ENCODE results near the gene CARD10.

DNA sequence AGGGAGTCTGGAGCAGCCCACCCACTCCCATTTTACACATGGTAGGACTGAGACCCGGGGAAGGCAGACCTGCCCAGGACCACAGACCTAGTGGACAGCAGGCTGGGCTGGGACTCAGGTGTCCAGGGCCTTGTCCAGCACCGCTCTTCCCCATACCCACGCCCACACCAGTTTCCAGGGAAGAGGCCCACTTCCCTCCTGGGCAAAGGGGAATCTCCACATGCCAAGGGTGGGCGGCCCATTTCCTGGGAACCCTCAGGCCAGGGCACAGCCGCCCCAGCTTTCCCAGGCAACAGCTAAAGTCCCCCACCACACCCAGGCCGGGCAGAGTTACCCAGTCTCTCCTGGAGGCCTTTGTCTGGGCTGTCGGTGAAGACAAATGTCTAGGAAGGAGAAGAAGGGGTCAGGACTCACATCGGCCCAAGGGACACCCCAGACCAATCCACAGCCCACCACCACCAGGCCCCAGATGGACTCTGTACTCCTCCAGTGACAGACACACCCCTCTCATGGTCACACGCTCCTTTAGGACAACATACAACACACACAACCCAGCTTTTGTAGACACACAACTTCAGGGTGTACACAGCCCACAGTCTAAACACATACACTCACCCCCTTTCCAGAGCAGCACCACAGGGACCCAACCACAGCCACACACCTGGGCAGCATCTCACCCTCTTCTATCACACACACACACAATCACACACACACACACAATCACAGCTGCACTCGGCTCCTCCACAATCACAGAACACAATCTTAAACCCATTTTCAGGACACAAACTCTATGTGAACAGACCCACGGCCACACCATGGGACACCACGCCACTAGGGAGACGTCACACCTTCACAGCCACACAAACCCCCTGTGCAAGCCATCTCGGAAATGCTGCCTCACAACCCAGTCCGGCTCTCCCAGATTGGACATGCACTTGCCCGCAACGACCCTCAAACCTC is 38.5 kb downstream of the CARD10 start:
- TF ChIP-seq, protein P1, sequence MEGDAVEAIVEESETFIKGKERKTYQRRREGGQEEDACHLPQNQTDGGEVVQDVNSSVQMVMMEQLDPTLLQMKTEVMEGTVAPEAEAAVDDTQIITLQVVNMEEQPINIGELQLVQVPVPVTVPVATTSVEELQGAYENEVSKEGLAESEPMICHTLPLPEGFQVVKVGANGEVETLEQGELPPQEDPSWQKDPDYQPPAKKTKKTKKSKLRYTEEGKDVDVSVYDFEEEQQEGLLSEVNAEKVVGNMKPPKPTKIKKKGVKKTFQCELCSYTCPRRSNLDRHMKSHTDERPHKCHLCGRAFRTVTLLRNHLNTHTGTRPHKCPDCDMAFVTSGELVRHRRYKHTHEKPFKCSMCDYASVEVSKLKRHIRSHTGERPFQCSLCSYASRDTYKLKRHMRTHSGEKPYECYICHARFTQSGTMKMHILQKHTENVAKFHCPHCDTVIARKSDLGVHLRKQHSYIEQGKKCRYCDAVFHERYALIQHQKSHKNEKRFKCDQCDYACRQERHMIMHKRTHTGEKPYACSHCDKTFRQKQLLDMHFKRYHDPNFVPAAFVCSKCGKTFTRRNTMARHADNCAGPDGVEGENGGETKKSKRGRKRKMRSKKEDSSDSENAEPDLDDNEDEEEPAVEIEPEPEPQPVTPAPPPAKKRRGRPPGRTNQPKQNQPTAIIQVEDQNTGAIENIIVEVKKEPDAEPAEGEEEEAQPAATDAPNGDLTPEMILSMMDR (IDR thresholded peaks at IDR 0.05): no peak
- TF ChIP-seq ATF1 (CRISPR knock-in tag; IDR thresholded peaks at IDR 0.05) (no peak), SOX15 (CRISPR knock-in tag; IDR thresholded peaks at IDR 0.05) (no peak), ZNF232 (CRISPR knock-in tag; IDR thresholded peaks at IDR 0.05) (no peak), JUN (CRISPR knock-in tag; IDR thresholded peaks at IDR 0.05) (no peak), RELA (CRISPR knock-in tag; IDR thresholded peaks at IDR 0.05; ENCODE audit: borderline replicate concordance) (no peak), TCF7 (CRISPR knock-in tag; IDR thresholded peaks at IDR 0.05; ENCODE audit: low read depth) (no peak), ZNF219 (CRISPR knock-in tag; IDR thresholded peaks at IDR 0.05; ENCODE audit: borderline replicate concordance) (no peak)
- TF ChIP-seq, protein P2, sequence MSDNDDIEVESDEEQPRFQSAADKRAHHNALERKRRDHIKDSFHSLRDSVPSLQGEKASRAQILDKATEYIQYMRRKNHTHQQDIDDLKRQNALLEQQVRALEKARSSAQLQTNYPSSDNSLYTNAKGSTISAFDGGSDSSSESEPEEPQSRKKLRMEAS (CRISPR knock-in tag; IDR thresholded peaks at IDR 0.05): no peak

Data from WTC11 (cell line).